ENCODE results near the gene ACCSL. TPM values are rescaled to one million over a fixed set of nuclear protein-coding genes. Genes with fewer than 3 reads are reported as not detected.

Gene ACCSL
- total and polyA plus RNA-seq, 7 experiments from 2014 or later: not detected

DNA sequence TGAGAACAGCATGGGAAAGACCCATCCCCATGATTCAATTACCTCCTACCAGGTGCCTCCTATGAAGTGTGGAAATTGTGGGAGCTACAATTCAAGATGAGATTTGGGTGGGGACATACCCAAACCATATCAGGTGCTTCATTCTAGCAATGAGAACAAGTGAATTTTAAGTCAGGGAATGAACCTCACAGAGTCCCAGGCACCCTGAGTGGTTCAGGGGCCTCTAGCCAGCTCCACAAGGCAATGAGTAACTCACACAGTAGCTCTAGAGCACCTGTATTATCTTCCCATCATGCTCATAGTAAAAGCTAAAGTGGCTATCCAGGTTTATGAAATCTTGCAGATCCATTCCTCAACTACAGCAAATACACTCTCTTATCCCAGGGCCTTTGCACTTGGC lies 13.1 kb upstream of the ACCSL start:
- Mint-ChIP-seq H3K27me3 (peaks cover 6 to 37% (median 25%) of the 10 kb centered on the region in 5 donors), H3K4me3 (no peak overlapping the region), H3K36me3 (peaks cover 0 to 4% (median 0%) of the 10 kb centered on the region in 5 donors), H3K4me1 (no peaks in the 10 kb centered on the region), H3K27ac (no peak overlapping the region), H3K9me3 (peaks cover 0 to 1% (median 0%) of the 10 kb centered on the region in 11 donors)
- DNase-seq (no peak), ATAC-seq (no peak)
- Histone ChIP-seq H3K36me3 (ENCODE audit: control insufficient read depth in 2 of 3, insufficient read depth in 3 of 3, low read length in 3 of 3) (no peaks in the 10 kb centered on the region), H3K4me3 (ENCODE audit: low read length) (no peak overlapping the region), H3K4me1 (ENCODE audit: control insufficient read depth in 2 of 2, insufficient read depth in 2 of 2, low read length in 2 of 2) (no peaks in the 10 kb centered on the region), H3K9me3 (ENCODE audit: control insufficient read depth in 2 of 3, low read length in 3 of 3) (no peaks in the 10 kb centered on the region), H3K27me3 (ENCODE audit: control insufficient read depth in 2 of 2, insufficient read depth in 2 of 2, low read length in 2 of 2) (no peaks in the 10 kb centered on the region), H3K27ac (ENCODE audit: low read depth, low read length) (no peak overlapping the region)
- ChIA-PET CTCF (no interaction called here), POLR2A (no interaction called here)
- intact Hi-C loops (cut with micrococcal nuclease): no loop called here

DNA sequence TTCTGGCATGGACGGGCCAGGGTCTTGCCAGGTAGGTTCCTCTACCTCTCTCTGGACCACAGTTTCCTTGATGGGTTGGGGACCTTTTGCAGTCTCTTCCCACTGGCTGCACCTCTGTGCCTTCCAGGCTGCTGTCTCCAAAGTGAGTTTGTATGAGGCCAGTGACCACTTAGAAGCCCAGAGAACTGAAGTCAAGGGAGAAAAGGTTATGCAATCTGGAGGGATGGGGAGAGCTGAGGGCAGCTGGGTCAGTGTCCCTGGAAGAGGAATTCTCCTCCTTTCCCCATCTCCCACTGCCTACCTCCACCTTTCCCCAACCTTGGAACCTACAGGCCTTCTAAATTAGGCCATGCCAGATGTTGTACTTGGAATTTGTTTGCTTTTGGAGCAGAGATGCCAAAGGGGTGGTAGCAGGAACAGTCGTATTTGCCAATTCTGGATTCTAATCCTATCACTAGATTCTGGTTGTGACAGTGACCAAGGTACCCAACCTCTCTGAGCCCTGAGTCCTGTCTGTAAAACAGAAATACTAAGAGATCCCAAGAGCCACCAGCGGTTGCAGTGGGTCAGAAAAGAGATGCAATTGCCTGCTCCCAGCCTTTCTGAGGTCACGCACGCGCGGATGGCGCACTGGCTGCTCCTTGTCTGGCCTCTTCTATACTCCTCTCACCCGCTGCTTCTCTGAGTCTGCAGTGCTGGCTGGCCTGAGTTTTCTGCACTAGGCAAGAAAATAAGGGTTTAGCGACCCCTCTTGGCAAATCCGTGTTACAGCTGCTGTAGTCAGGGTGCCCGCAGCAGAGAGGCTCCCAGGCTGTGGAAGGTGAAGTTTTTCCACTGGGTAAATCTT lies 10.7 kb upstream of the ACCSL start:
- intact Hi-C loops (cut with micrococcal nuclease): loop anchor here in 1 of 2 donors (1.0 kb wide), 1 partner anchor 147 kb away; no protein-coding TSS in a partner anchor
- H3K4me3 Mint-ChIP-seq: no peak overlapping the region
- peaks cover 0 to 8% (median 0%) of the 10 kb centered on the region in 5 donors for H3K36me3 Mint-ChIP-seq
- peak in 3 of 9 donors; percentile 2 to 33 (median 5) for DNase-seq
- H3K27me3 Mint-ChIP-seq: peaks cover 3 to 16% (median 10%) of the 10 kb centered on the region in 5 donors
- H3K4me3 ChIP-seq (ENCODE audit: low read length): no peak overlapping the region
- H3K27ac ChIP-seq (ENCODE audit: low read depth, low read length): no peak overlapping the region
- no peaks in the 10 kb centered on the region for H3K36me3 ChIP-seq (ENCODE audit: control insufficient read depth in 2 of 3, insufficient read depth in 3 of 3, low read length in 3 of 3)
- no peaks in the 10 kb centered on the region for H3K4me1 Mint-ChIP-seq
- H3K4me1 ChIP-seq (ENCODE audit: control insufficient read depth in 2 of 2, insufficient read depth in 2 of 2, low read length in 2 of 2): no peaks in the 10 kb centered on the region
- H3K27me3 ChIP-seq (ENCODE audit: control insufficient read depth in 2 of 2, insufficient read depth in 2 of 2, low read length in 2 of 2): no peaks in the 10 kb centered on the region
- peak; percentile 47 for ATAC-seq
- ChIA-PET CTCF (no interaction called here), POLR2A (no interaction called here)
- H3K9me3 Mint-ChIP-seq: peaks cover 4 to 16% (median 11%) of the 10 kb centered on the region in 11 donors
- peaks cover 0 to 5% (median 0%) of the 10 kb centered on the region in 3 experiments for H3K9me3 ChIP-seq (ENCODE audit: control insufficient read depth in 2 of 3, low read length in 3 of 3)
- no peak overlapping the region for H3K27ac Mint-ChIP-seq

DNA sequence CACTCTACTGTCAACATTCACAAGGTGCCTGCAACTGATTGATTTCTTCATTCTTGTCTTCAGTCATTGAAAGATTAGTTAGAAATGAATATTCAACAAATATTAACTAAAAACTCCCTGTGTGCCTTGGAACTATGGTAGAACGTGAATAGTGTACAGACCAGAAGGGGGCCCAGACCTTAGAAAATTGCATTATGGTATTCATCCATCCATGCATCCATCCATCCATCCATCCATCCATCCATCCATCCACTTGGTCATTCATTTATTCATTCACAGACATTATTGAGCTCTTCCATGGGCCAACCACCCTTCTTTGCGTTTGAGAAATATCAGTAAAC lies 10.2 kb upstream of the ACCSL start:
- Mint-ChIP-seq H3K27me3 (peaks cover 3 to 12% (median 9%) of the 10 kb centered on the region in 5 donors), H3K36me3 (peaks cover 0 to 8% (median 0%) of the 10 kb centered on the region in 5 donors), H3K4me3 (no peak overlapping the region), H3K9me3 (peaks cover 4 to 16% (median 11%) of the 10 kb centered on the region in 11 donors), H3K4me1 (no peaks in the 10 kb centered on the region), H3K27ac (no peak overlapping the region)
- H3K27me3 ChIP-seq (ENCODE audit: control insufficient read depth in 2 of 2, insufficient read depth in 2 of 2, low read length in 2 of 2): no peaks in the 10 kb centered on the region
- H3K27ac ChIP-seq (ENCODE audit: low read depth, low read length): no peak overlapping the region
- DNase-seq (no peak), ATAC-seq (no peak)
- H3K4me1 ChIP-seq (ENCODE audit: control insufficient read depth in 2 of 2, insufficient read depth in 2 of 2, low read length in 2 of 2): no peaks in the 10 kb centered on the region
- no peak overlapping the region for H3K4me3 ChIP-seq (ENCODE audit: low read length)
- H3K36me3 ChIP-seq (ENCODE audit: control insufficient read depth in 2 of 3, insufficient read depth in 3 of 3, low read length in 3 of 3): no peaks in the 10 kb centered on the region
- H3K9me3 ChIP-seq (ENCODE audit: control insufficient read depth in 2 of 3, low read length in 3 of 3): peaks cover 0 to 5% (median 0%) of the 10 kb centered on the region in 3 experiments
- ChIA-PET CTCF (interaction anchor here (0.6 kb wide), 1 partner anchor 217 kb away, joined by 3 read pairs; no protein-coding TSS in a partner anchor), POLR2A (no interaction called here)
- intact Hi-C loops (cut with micrococcal nuclease): loop anchor here in 1 of 2 donors (1.0 kb wide), 1 partner anchor 147 kb away; no protein-coding TSS in a partner anchor

DNA sequence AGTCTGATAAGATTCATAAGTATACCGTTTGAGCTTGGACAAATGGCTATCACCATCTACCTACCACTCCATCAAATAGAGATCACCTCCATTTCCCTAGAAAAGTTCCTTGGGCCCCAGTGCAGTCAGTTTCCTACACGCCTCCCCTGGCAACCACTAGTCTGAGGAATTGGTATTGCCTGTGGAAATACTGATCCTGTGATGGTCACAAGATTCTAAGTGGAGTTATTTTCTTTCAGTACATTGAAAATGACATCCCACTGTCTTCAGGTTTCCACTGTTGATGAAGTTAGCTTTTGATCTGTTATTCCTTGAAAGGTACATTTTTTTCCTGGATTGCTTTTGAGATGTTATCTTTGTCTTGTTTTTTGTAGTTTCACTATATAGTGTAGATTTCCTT lies 4.6 kb upstream of the ACCSL start:
- Histone ChIP-seq H3K27me3 (ENCODE audit: control insufficient read depth in 2 of 2, insufficient read depth in 2 of 2, low read length in 2 of 2) (peaks cover 0 to 3% of the 10 kb centered on the region in 2 donors), H3K4me1 (ENCODE audit: control insufficient read depth in 2 of 2, insufficient read depth in 2 of 2, low read length in 2 of 2) (no peaks in the 10 kb centered on the region), H3K9me3 (ENCODE audit: control insufficient read depth in 2 of 3, low read length in 3 of 3) (peaks cover 0 to 5% (median 0%) of the 10 kb centered on the region in 3 experiments), H3K4me3 (ENCODE audit: low read length) (no peak overlapping the region), H3K36me3 (ENCODE audit: control insufficient read depth in 2 of 3, insufficient read depth in 3 of 3, low read length in 3 of 3) (no peaks in the 10 kb centered on the region), H3K27ac (ENCODE audit: low read depth, low read length) (no peak overlapping the region)
- ChIA-PET CTCF (no interaction called here), POLR2A (interaction anchor here (0.6 to 0.7 kb wide), 2 partner anchors 215 to 462 kb away, joined by 3 read pairs; no protein-coding TSS in a partner anchor)
- Mint-ChIP-seq H3K36me3 (peaks cover 0 to 8% (median 0%) of the 10 kb centered on the region in 5 donors), H3K4me3 (no peak overlapping the region), H3K9me3 (peaks cover 4 to 16% (median 11%) of the 10 kb centered on the region in 11 donors), H3K27me3 (peaks cover 1 to 11% (median 4%) of the 10 kb centered on the region in 5 donors), H3K4me1 (no peaks in the 10 kb centered on the region), H3K27ac (no peak overlapping the region)
- ATAC-seq: no peak
- intact Hi-C loops (cut with micrococcal nuclease): no loop called here
- no peak for DNase-seq

DNA sequence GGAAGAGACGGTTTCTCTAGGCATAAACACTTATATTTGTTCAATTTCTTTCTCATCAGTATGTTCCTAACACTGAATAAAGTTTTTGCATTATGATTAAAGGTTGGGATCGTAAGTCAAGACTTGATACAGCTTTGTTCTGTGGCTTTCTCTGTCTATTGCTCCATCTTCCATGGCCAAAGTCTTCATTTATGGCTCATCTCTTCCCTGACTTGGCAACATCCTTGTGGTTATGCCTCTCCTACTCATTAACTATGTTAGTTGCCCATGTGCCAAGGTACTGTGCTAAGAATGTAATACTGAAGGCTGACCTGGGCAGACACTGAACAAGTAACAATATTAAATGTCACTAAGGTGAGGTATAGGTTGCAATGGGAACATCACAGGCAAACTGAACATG lies 1.6 kb upstream of the ACCSL start:
- Mint-ChIP-seq H3K27me3 (peaks cover 0 to 13% (median 0%) of the 10 kb centered on the region in 5 donors), H3K4me3 (no peak overlapping the region), H3K4me1 (no peaks in the 10 kb centered on the region), H3K9me3 (peaks cover 0 to 6% (median 3%) of the 10 kb centered on the region in 11 donors), H3K36me3 (peaks cover 0 to 4% (median 0%) of the 10 kb centered on the region in 5 donors), H3K27ac (no peak overlapping the region)
- Histone ChIP-seq H3K9me3 (ENCODE audit: control insufficient read depth in 2 of 3, low read length in 3 of 3) (no peaks in the 10 kb centered on the region), H3K4me3 (ENCODE audit: low read length) (no peak overlapping the region), H3K4me1 (ENCODE audit: control insufficient read depth in 2 of 2, insufficient read depth in 2 of 2, low read length in 2 of 2) (no peaks in the 10 kb centered on the region), H3K27me3 (ENCODE audit: control insufficient read depth in 2 of 2, insufficient read depth in 2 of 2, low read length in 2 of 2) (peaks cover 0 to 3% of the 10 kb centered on the region in 2 donors), H3K27ac (ENCODE audit: low read depth, low read length) (no peak overlapping the region), H3K36me3 (ENCODE audit: control insufficient read depth in 2 of 3, insufficient read depth in 3 of 3, low read length in 3 of 3) (no peaks in the 10 kb centered on the region)
- ChIA-PET POLR2A (no interaction called here), CTCF (no interaction called here)
- DNase-seq (no peak), ATAC-seq (no peak)
- intact Hi-C loops (cut with micrococcal nuclease): no loop called here

DNA sequence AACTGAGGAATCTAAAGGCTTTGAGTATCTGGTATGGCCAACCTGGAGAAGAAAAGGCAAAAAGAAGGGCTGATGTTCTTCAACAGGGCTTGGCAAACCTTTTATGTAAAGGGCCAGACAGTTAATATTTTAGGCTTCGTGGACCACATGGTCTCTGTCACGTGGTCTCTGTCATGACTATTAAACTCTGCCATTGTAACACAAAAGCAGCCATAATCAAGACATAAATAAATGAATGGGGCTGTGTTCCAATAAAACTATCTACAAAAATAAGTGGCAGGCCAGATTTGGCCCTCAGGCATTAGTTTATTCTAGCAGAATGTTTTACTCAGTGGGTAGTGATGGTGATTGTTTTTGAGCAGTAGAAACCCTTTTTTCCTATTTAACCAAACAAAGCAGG lies 483 bp upstream of the ACCSL start:
- ATAC-seq (no peak), DNase-seq (no peak)
- no peaks in the 10 kb centered on the region for H3K9me3 Mint-ChIP-seq
- H3K36me3 ChIP-seq (ENCODE audit: control insufficient read depth in 2 of 3, insufficient read depth in 3 of 3, low read length in 3 of 3): no peaks in the 10 kb centered on the region
- intact Hi-C loops (cut with micrococcal nuclease): no loop called here
- peaks cover 0 to 3% of the 10 kb centered on the region in 2 donors for H3K27me3 ChIP-seq (ENCODE audit: control insufficient read depth in 2 of 2, insufficient read depth in 2 of 2, low read length in 2 of 2)
- POLR2A ChIA-PET: no interaction called here
- no peaks in the 10 kb centered on the region for H3K36me3 Mint-ChIP-seq
- CTCF ChIA-PET: no interaction called here
- no peak overlapping the region for H3K27ac Mint-ChIP-seq
- no peak overlapping the region for H3K4me3 Mint-ChIP-seq
- H3K4me1 Mint-ChIP-seq: no peaks in the 10 kb centered on the region
- H3K27ac ChIP-seq (ENCODE audit: low read depth, low read length): no peak overlapping the region
- peaks cover 0 to 13% (median 0%) of the 10 kb centered on the region in 5 donors for H3K27me3 Mint-ChIP-seq
- H3K4me3 ChIP-seq (ENCODE audit: low read length): no peak overlapping the region
- no peaks in the 10 kb centered on the region for H3K9me3 ChIP-seq (ENCODE audit: control insufficient read depth in 2 of 3, low read length in 3 of 3)
- no peaks in the 10 kb centered on the region for H3K4me1 ChIP-seq (ENCODE audit: control insufficient read depth in 2 of 2, insufficient read depth in 2 of 2, low read length in 2 of 2)

All from naive thymus-derived CD4-positive, alpha-beta T cell (primary cell).